Suprapubic skin (tissue), 4 donors: Measurements from ENCODE around the gene IL20RA.

Experiments
- EP300 ChIP-seq: sonication (generic); formaldehyde crosslinking; IDR thresholded peaks from one replicate; pipeline ENCODE4 v1.6.1; 2017; ENCODE audit warnings: antibody characterized with exemption
- POLR2A ChIP-seq, 2 donors: fragments of 450-650 bp; IDR thresholded peaks; one replicate each; pipeline ENCODE4 v1.6.1; 2017; ENCODE audit warnings: antibody characterized with exemption in 2 of 2, mild to moderate bottlenecking in 2 of 2, moderate library complexity in 2 of 2
- POLR2AphosphoS5 ChIP-seq, 3 donors: sonication (generic); formaldehyde crosslinking; IDR thresholded peaks; one replicate each; pipeline ENCODE4 v1.6.1; 2017; ENCODE audit warnings: antibody characterized with exemption in 3 of 3
- TF ChIP-seq, protein P1 (sequence below), 2 donors: fragments of 200-600 bp in 1 of 2; fragments of 450-650 bp in 1 of 2; sonication (generic) in 1 of 2; IDR thresholded peaks; one replicate each; pipeline ENCODE4 v1.5.1; 2016 to 2019; ENCODE audit warnings: antibody characterized with exemption in 2 of 2, mild to moderate bottlenecking in 1 of 2, moderate library complexity in 1 of 2

DNA sequence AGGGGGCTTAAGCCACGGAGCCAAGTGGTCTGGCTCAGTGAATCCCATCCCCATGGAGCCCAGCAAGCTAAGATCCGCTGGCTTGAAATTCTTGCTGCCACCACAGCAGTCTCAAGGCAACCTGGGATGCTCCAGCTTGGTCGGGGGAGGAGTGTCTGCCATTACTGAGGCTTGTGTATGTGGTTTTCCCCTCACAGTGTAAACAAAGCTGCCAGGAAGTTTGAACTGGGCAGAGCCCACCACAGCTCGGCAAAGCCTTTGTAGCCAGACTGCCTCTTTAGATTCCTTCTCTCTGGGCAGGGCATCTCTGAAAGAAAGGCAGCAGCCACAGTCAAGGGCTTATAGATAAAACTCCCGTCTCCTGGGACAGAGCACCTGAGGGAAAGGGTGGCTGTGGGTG is 25.5 kb upstream of the IL20RA start:
- TF ChIP-seq POLR2A (IDR thresholded peaks at IDR 0.05): no peak
- TF ChIP-seq, protein P1, sequence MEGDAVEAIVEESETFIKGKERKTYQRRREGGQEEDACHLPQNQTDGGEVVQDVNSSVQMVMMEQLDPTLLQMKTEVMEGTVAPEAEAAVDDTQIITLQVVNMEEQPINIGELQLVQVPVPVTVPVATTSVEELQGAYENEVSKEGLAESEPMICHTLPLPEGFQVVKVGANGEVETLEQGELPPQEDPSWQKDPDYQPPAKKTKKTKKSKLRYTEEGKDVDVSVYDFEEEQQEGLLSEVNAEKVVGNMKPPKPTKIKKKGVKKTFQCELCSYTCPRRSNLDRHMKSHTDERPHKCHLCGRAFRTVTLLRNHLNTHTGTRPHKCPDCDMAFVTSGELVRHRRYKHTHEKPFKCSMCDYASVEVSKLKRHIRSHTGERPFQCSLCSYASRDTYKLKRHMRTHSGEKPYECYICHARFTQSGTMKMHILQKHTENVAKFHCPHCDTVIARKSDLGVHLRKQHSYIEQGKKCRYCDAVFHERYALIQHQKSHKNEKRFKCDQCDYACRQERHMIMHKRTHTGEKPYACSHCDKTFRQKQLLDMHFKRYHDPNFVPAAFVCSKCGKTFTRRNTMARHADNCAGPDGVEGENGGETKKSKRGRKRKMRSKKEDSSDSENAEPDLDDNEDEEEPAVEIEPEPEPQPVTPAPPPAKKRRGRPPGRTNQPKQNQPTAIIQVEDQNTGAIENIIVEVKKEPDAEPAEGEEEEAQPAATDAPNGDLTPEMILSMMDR (IDR thresholded peaks at IDR 0.05): no peak
- TF ChIP-seq EP300: no peak
- TF ChIP-seq POLR2AphosphoS5 (IDR thresholded peaks at IDR 0.05): no peak
